ENCODE results near the gene GPC3.

The GPC3 gene

DNA sequence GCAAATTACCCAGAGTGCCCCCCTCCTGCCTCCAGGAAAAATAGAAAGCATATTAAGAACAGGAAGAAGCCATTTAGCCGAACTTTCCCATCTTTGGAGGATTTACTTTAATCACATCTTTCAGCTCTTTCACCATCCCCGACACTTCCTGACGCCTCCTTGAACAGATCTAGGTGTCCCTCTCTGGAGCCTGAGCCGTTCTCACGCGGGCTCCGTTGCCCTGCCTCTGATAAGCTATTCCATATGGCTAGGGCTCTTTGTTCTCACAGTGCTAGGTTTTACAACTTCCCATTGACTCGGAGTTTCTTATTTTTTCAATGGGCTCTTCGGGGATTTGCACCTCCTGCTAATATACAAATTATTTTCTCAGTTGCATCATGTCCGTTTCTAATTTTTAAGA is 488.0 kb downstream of the GPC3 start:
- no peak overlapping the region for H3K27ac ChIP-seq
- TF ChIP-seq ZFX (IDR thresholded peaks at IDR 0.05): no peak
- TF ChIP-seq, protein P1, sequence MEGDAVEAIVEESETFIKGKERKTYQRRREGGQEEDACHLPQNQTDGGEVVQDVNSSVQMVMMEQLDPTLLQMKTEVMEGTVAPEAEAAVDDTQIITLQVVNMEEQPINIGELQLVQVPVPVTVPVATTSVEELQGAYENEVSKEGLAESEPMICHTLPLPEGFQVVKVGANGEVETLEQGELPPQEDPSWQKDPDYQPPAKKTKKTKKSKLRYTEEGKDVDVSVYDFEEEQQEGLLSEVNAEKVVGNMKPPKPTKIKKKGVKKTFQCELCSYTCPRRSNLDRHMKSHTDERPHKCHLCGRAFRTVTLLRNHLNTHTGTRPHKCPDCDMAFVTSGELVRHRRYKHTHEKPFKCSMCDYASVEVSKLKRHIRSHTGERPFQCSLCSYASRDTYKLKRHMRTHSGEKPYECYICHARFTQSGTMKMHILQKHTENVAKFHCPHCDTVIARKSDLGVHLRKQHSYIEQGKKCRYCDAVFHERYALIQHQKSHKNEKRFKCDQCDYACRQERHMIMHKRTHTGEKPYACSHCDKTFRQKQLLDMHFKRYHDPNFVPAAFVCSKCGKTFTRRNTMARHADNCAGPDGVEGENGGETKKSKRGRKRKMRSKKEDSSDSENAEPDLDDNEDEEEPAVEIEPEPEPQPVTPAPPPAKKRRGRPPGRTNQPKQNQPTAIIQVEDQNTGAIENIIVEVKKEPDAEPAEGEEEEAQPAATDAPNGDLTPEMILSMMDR (conservative IDR thresholded peaks at IDR 0.05): no peak

DNA sequence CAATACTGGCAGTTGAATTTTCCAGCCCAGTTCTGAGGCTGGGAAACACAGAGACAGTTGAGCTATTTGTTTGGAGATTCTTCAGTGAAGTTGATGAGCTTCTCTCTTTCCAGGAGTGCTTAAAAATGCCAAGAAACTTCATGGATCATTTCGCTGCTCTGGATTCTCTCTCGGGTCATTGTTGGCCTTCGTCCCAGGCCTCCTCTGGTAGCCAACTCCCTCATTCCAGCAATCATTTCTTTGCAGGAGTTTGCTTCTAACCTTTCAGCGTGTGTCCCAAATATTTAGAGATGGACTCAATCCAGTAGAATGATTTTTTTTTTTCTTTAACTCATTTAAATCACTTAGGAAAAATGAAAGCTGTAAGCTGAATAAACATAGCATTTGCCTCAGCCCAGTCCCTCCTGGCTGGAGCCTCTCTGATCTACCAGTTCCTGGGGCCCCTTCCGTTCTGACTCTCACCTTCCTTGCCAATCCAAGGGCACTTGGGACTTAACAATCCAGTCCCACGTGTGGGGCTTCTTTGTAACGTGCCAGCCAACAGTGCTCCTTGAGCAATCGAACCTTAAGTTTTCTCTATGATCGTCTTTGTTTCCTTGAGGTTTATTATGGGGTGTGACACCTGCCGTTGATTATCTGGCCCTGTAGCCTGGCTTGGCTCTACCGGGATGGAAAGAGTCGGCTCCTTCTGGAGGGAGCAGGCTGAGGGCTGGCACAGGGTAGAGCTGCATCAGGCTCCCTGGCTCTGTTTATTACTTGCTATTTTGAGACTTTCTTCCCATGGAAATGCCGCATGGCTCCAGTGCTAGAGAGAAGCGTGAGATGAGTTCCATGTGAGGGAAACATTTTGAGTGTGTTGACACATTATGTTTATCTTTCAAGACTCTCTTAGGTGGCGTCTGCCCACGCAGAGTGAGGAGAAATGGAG is 489.7 kb downstream of the GPC3 start:
- no peak overlapping the region for H3K27ac ChIP-seq
- TF ChIP-seq ZFX (IDR thresholded peaks at IDR 0.05): no peak
- TF ChIP-seq, protein P1 (conservative IDR thresholded peaks at IDR 0.05): no peak

DNA sequence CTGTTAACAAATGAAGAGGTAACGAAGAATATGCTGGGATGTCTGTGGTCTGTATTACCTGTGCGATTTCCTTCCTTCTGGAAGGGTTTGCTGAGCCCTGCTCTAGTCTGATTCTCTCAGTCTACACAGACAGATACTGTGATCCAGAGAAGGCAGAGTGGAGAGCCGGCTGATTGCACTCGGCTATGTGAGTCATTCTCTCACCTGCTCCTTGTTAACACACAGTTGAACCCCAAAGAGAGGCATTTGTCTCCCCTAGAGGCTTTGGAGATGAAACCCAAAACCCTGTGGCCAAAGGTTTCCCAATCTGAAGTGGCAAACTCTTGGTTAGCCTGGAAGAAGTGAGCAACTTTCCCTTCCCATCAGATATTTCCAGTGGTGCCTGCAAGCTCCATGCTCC is 492.0 kb downstream of the GPC3 start:
- TF ChIP-seq, protein P1 (conservative IDR thresholded peaks at IDR 0.05): no peak
- no peak for TF ChIP-seq ZFX (IDR thresholded peaks at IDR 0.05)
- H3K27ac ChIP-seq: no peak overlapping the region

DNA sequence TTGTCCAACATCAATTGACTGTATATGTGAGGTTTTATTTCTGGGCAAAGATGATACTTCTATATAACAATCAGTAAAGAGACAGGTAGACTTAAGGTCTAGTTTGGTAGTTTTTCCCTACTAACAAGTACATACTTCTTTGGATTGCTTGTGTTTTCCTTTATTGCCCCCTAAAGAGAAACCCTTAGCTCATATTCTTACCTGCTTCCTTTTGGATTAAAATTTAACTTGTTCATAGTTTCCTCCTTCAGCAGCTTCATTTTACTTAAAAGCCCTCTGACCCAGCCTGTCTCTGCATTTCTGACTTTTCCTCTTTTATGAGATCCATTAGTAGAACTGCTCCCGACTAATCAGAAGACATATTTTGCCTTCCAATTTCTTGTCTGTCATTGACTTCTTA is 494.4 kb downstream of the GPC3 start:
- H3K27ac ChIP-seq: no peak overlapping the region
- TF ChIP-seq ZFX (IDR thresholded peaks at IDR 0.05): no peak
- TF ChIP-seq, protein P1 (conservative IDR thresholded peaks at IDR 0.05): no peak

All from C4-2B (cell line).